Activated T-cell treated with anti-CD3 and anti-CD28 coated beads for 4 hours (primary cell): Measurements from ENCODE around the gene MMD.
"Not testable (repeated sequence)": the region's sequence is repeated elsewhere in the genome, so short reads cannot be mapped to it uniquely, and the experiment has no call there.

Source experiments
- DNase-seq: peaks from one replicate; pipeline ENCODE4 v3.0.0-alpha.2; 2020

Gene MMD

DNA sequence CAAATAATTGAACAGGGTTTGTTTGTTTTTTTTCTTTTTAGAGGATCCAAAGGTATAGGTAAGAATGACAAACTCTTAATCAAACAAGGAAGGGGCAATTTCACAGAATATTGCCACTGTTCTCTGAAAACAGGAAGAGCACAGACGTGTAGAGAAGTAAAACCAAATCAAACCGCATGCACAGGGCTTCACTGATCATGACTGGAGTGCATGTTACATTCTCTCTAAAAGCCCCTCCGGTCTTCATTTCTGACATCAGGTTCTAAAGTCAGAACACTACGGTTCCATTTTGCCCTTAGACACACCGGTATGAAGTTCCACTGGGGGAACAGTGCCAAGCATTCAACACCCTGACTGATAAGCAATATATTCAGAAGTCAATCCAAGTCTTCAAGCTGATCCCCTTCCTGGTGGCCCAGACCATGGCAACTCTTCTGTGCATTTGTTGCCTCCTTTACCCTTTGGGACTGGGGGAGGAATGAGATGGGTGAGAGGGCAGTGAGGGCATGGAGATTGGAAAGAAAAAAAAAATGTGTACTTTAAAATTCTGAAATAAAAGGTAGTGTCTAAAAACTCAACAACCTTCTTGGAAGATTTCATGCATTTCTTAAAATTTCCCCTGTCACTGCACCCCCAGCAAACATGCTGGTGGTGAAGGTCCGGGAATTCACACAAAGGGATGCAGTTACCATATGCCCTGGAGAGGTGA, 1.4 kb downstream of the MMD start:
- DNase-seq, result peak; percentile 14

- no peak for DNase-seq
These were observed 3.0 kb downstream of the MMD start for GRCh38 chr17:55418369-55419268.

DNA sequence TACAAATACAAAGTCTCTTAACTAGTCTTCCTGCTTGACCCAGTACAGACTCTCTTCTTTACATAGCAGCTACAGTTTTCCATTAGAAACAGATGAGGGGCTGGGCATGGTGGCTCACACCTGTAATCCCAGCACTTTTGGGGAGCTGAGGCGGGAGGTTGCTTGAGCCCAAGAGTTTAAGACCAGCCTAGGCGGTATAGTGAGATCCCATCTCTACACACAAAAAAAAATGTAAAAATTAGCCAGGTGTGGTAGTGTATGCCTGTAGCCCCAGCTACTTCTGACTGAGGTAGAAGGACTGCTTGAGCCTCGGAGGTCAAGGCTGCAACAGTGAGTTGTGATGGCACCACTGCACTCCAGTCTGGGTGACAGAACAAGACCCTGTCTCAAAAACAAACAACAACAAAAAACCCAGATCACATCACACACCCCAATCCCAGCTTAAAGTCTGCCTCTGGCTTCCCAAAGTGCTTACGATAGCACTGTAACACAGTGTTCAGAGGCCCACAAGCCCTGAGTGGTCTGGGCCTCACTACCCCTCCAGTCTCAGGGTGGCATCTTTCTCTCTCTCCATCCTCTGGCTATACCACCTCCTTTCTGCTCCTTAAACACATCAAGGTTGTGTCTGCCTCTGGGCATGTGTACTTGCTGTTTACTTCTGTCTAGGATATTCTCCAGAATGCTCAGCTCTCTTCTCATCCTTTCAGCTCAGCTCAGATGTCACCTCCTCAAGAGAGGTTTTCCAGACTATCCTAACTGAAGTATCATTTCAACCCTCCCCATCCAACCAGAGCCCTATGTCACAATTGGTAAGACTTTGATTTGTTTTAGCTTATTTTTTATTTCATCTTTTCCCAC, 4.0 kb downstream of the MMD start:
- no peak for DNase-seq

DNA sequence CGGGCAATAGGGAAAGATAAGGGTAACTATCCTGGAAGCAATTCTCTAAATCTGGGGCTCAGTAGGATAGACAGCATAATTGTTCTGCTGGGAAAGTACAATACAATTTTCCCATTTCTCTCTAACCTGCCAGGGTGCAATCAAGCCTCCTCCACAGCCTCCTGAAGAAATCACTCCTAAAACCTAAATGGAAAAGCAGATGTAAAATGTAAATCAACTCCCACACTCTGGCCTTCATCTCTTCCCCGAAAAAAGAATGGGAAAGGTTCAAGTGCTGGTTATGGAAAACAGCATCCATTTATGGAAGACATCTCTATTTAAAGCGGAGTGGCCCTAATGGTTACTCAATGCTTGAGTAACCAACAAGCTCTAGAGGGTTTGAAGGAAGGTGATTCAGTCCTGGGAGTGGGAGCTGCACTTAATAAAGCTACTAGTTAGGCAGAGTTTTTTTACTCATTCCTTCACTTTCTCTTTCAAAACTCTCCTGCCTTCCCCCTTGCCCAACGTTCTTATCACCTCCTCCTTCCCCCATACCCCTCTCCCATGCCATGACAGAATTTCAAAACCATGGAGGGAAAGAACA, 5.1 kb downstream of the MMD start:
- no peak for DNase-seq

DNA sequence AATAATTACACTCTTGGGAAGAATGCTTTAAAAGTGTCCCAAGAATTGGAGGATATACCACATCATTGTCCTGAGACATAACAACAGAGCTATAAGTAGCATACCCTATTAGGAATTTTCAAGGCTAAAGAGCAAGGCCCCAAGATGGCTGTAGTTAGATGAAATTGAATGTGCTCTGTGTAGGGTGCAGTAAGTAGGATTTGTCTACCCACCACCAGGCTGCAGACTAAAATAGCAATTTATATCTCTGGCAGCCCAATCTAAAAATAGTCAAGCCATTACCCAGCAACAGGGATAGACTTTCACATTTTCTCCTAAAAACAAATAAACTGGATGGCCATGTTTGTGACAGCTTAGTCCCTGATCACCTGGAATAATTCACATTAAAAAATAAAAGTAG, 5.6 kb downstream of the MMD start:
- no peak for DNase-seq

- no peak for DNase-seq
These were observed 6.7 kb downstream of the MMD start for GRCh38 chr17:55414983-55415382.

GRCh38 chr17:55413825-55414489, 7.7 kb downstream of the MMD start:
- no peak for DNase-seq

- DNase-seq, result no peak
These were observed 10.2 kb downstream of the MMD start for GRCh38 chr17:55411463-55411855.

DNA sequence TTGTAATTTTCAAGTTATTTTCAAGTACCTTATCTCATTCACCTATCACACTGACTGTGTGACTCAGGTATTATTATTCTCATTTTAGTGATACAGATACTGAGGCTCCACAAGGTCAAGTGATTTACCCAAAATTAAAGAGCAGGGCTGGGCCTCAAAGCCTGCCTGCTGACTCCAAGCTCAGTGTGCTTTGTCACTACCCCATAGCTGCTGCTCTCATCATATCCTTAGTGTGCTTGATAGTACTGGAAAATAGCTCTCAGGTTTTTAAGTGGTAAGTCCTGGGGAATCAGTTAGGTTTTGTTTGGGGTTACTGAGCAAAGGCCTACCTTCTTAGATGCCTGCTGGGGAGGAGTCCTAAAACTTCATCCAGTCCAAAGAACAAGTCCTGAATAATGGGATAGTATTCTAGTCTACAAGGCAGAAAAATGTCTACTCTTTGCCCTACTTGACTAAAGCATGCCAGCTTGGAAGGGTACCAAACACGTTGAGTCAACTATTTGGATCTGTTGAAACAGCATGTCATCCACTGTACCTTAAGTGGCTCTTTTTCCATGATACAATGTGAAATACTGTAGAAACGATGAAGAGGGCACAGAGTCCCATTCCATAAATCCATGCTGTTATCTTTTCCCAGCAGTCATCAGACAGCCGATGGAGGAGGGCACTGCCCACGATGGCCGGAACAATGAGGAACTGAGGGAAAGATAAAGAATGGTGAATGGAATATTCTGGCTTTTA, 10.7 kb downstream of the MMD start:
- DNase-seq, result no peak

DNA sequence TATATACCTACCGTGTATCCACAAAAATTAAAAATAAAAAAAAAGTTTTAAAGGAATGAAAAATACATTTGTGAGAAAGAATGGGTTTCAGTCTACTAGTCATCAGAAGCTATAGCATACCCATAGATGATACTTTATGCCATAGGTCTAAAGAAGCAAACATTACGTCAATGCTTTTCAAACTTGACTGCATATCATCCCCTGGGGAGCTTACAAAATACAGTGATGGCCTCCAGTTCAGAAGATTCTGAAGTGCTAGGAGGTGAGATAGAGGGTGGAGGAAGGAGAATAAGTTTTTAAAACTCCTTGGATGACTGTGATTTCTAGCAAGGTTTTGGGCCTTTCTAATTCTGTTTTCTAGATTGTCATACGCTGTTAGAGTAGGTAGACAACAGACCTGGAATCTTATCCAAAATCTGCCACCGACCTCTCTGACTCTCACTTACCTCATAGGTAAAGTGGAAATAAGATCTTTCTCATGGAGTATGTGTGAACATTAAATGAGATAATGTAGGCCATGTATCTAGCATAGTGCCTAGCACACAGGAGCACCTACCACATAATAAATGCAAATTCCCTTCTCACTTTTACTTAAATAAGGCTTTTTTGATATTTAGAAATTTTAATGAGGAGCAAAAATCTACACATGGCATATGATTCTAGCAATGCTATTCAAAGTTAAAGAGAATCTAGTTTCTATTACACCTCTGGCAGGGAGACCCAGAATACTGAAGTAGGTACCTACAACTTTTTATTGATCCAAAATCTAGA, 12.4 kb downstream of the MMD start:
- no peak for DNase-seq

- no peak for DNase-seq
These were observed 13.7 kb downstream of the MMD start for GRCh38 chr17:55407641-55408566.

GRCh38 chr17:55405600-55405999, 16.0 kb downstream of the MMD start:
- no peak for DNase-seq

DNA sequence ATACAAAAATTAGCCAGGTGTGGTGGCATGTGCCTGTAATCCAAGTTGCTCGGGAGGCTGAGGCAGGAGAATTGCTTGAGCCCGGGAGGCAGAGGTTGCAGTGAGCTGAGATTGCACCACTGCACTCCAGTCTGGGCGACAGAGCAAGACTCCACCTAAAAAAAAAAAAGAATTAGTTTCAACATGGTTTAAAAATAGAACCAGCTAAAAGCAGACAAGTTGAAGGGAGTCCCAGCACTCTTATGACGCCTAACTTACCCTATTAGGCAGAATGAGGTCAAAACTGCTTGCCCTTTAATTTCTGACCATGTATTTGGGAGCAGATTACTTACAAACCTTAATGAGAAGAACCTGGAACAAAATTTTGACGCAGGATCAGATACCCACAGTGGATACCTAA, 17.4 kb downstream of the MMD start:
- DNase-seq, result not testable (repeated sequence)

DNA sequence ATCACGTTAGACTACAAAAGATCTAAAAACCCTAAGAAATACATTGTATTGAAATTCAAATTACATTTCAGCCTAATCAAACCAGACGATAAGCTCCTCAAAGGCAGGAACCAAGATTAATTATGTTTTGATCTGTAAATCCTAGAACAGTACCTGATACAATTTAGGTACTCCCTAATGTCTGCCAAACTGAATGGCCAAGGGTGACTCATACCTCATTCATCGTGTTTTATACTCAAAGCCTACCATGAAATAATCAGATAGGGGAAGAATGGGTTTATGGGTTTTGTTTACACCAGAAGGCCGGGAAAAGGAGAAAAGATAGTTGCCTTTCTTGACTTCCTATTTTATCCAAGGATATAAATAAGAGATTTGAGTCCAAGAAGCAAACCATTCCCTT, 19.3 kb downstream of the MMD start:
- DNase-seq, result no peak

DNA sequence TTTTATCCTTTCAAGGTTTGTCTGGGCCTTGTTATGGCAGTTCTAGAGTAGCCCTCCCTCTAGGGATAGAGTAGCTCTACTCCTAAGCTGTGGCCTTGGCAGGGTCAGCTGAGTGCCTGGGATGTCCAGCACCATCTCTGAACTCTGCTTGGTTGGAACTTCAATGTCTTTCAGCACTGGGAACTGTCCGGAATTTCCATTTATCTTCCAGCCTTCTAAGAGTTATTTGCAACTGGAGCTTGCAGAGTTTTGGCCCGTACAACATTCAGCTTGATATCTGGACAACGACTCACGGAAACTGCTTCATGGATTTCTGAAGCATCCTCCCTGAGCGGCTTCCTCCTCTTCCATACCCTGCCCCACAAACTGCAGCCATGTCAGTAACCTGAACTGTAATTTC, 22.9 kb downstream of the MMD start:
- DNase-seq, result no peak

- DNase-seq, result no peak
These were observed 25.7 kb downstream of the MMD start for GRCh38 chr17:55395803-55396505.

GRCh38 chr17:55394357-55395021, 27.1 kb downstream of the MMD start:
- DNase-seq, result no peak

- no peak for DNase-seq
These were observed 29.7 kb downstream of the MMD start for GRCh38 chr17:55391764-55392467.
